Transverse colon (tissue), 4 donors: Measurements from ENCODE around the gene BCAS2. TPM values are rescaled to one million over a fixed set of nuclear protein-coding genes. Genes with fewer than 3 reads are reported as not detected.

Source experiments
- DNase-seq: peaks from one replicate; pipeline ENCODE4 v3.0.0-alpha.2; 2019
- H3K27ac ChIP-seq, 4 donors: fragments of 200-600 bp; sonication (generic); 2 replicates each; pipeline ENCODE4 v1.5.1; 2016 to 2018; ENCODE audit warnings: inconsistent platforms in 4 of 4
- H3K27me3 ChIP-seq: fragments of 200-600 bp; sonication (generic); 2 replicates; pipeline ENCODE4 v1.5.1; 2017; ENCODE audit warnings: inconsistent platforms
- H3K36me3 ChIP-seq, 4 donors: fragments of 200-600 bp; sonication (generic); 2 replicates each; pipeline ENCODE4 v1.5.1; 2017 to 2019; ENCODE audit warnings: inconsistent platforms in 4 of 4
- H3K4me1 ChIP-seq, 4 donors: fragments of 200-600 bp; sonication (generic); 2 replicates each; pipeline ENCODE4 v1.5.1; 2017 to 2020; ENCODE audit warnings: inconsistent platforms in 4 of 4
- H3K4me3 ChIP-seq, 4 donors: fragments of 200-600 bp; sonication (generic); 1 replicate in 1 of 4; 2 replicates in 3 of 4; pipeline versions ENCODE4 v1.5.1 to v1.6.1; 2017 to 2019; ENCODE audit warnings: inconsistent platforms in 4 of 4
- H3K9me3 ChIP-seq, 2 donors: fragments of 200-600 bp; sonication (generic); 2 replicates each; pipeline ENCODE4 v1.5.1; 2017 to 2019; ENCODE audit warnings: inconsistent platforms in 2 of 2
- EP300 ChIP-seq: sonication (generic); formaldehyde crosslinking; IDR thresholded peaks from one replicate; pipeline ENCODE4 v1.6.1; 2017; ENCODE audit warnings: antibody characterized with exemption, low read depth
- POLR2A ChIP-seq: fragments of 450-650 bp; IDR thresholded peaks from one replicate; pipeline ENCODE4 v1.6.1; 2016; ENCODE audit warnings: antibody characterized with exemption, mild to moderate bottlenecking, moderate library complexity
- POLR2AphosphoS5 ChIP-seq, 3 donors: sonication (generic); formaldehyde crosslinking; IDR thresholded peaks; one replicate each; pipeline ENCODE4 v1.6.1; 2016; ENCODE audit warnings: antibody characterized with exemption in 3 of 3
- whole genome bisulfite sequencing, 2 donors: methylation state at CpG; one replicate each; pipeline ENCODE4 v1.1.5; 2018; ENCODE audit warnings: low coverage in 1 of 2; 5-methylcytosine and 5-hydroxymethylcytosine counted together
- in situ Hi-C, 4 donors: fragments of 200-750 bp; cut with MboI; loops; one replicate each; pipeline versions ENCODE4 v1.15.0 to v1.15.1; 2017; ENCODE audit warnings: low sequenced_read_pairs in 3 of 4, low pct_ligation_motif_present in 1 of 4, low pct_unique_long_range_greater_than_20kb in 1 of 4
- intact Hi-C: fragments of 100-400 bp; cut with DNase I; formaldehyde crosslinking; loops from one replicate; pipeline ENCODE4 v1.15.1; 2023; ENCODE audit warnings: low total_unique reads
- total RNA-seq, 4 donors: library from RNA; depleted of rRNA; stranded (reverse); fragments of >200 nt; gene quantifications; one replicate each; pipeline ENCODE4 v1.1.0, GENCODE V29; 2016
- TF ChIP-seq, protein P1 (sequence below), 5 experiments: fragments of 200-600 bp in 3 of 5; fragments of 450-650 bp in 2 of 5; sonication (generic) in 3 of 5; IDR thresholded peaks; 1 replicate in 2 of 5; 2 replicates in 3 of 5; pipeline ENCODE4 v1.5.1; 2016 to 2017; ENCODE audit warnings: antibody characterized with exemption in 5 of 5, inconsistent platforms in 3 of 5, mild to moderate bottlenecking in 2 of 5, moderate library complexity in 1 of 5

BCAS2 gene
- total RNA-seq, 4 donors from 2014 or later, result 22.4 to 26.5 (median 24.5) TPM

DNA sequence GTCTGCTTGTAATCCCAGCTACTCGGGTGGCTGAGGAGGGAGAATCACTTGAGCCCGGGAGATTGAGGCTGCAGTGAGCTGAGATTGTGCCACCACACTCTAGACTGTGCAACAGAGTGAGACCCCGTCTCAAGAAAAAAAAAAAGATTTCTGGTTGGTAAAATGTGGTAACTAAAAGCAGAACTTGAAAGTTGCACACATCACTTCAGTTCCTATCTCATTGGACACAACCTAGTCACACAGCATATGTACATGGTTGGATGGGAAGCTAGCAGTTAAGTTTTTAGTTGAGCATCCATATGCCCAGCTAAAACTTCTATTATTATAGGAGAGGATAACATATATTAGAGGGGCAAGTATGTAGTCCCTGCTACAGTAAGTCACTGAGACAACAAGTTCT lies 22.1 kb downstream of the BCAS2 start:
- DNase-seq, result no peak
- Histone ChIP-seq H3K4me3 (no peak overlapping the region), H3K27me3 (no peaks in the 10 kb centered on the region), H3K9me3 (no peaks in the 10 kb centered on the region), H3K27ac (no peak overlapping the region), H3K4me1 (no peaks in the 10 kb centered on the region), H3K36me3 (no peaks in the 10 kb centered on the region)
- in situ Hi-C loops (no loop called here), intact Hi-C loops (no loop called here)
- TF ChIP-seq POLR2AphosphoS5 (IDR thresholded peaks at IDR 0.05) (no peak), EP300 (no peak)
- TF ChIP-seq, protein P1, sequence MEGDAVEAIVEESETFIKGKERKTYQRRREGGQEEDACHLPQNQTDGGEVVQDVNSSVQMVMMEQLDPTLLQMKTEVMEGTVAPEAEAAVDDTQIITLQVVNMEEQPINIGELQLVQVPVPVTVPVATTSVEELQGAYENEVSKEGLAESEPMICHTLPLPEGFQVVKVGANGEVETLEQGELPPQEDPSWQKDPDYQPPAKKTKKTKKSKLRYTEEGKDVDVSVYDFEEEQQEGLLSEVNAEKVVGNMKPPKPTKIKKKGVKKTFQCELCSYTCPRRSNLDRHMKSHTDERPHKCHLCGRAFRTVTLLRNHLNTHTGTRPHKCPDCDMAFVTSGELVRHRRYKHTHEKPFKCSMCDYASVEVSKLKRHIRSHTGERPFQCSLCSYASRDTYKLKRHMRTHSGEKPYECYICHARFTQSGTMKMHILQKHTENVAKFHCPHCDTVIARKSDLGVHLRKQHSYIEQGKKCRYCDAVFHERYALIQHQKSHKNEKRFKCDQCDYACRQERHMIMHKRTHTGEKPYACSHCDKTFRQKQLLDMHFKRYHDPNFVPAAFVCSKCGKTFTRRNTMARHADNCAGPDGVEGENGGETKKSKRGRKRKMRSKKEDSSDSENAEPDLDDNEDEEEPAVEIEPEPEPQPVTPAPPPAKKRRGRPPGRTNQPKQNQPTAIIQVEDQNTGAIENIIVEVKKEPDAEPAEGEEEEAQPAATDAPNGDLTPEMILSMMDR (IDR thresholded peaks at IDR 0.05), result no peak
- 88% methylated on average over 3 of the region's 3 CpGs; no CpG with 5 or more reads in 1 of the 2 donors for WGBS, 2 donors

DNA sequence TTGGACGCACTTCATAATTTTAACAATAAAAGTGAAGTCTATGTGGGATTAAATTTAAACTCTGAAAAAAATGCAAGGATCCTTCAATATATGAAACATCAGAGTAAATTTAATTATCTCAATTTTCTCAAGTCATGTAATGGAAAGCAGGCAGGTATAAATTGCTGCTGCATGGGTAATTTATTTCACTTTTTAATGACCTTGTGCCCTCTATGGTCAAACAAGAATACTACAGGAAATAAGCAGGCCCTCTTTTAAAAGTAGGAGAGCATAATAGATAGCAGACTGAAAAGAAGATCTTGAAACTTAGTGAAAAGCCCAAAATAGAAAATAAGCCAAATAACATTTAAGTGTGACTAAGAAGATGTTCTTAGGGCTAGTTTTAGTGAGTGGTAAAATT lies 22.9 kb downstream of the BCAS2 start:
- H3K27me3 ChIP-seq, result no peaks in the 10 kb centered on the region
- DNase-seq, result no peak
- no peaks in the 10 kb centered on the region for H3K36me3 ChIP-seq
- intact Hi-C loops, result no loop called here
- no peak overlapping the region for H3K4me3 ChIP-seq
- H3K9me3 ChIP-seq, result no peaks in the 10 kb centered on the region
- no peaks in the 10 kb centered on the region for H3K4me1 ChIP-seq
- no peak overlapping the region for H3K27ac ChIP-seq
- in situ Hi-C loops, result no loop called here
- TF ChIP-seq, protein P1 (IDR thresholded peaks at IDR 0.05), result peak in 3 of 5 experiments; percentile 13 to 15 (median 14)
- no peak for TF ChIP-seq POLR2A
- 80 to 98% methylated on average over 1 of the region's 1 CpG for WGBS, 2 donors

DNA sequence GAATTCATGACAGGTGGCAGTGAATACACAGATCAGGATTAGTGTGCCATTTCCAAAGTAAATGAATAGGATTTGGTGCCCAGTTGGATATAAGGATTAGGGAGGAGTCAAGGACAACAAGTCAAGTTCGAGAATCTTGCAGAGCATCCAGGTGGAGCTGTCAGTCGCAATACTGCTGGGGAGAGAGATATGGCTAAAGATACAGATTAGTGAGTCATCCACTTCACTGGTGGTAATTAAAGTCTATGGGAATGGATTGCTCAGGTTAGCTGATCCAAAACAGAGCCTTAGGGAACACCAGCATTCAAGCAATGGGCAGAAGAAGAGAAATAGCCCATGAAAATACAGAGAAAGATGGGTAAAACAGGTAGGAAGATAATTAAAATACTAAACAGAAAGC lies 26.8 kb downstream of the BCAS2 start:
- TF ChIP-seq, protein P1 (IDR thresholded peaks at IDR 0.05), result no peak
- intact Hi-C loops, result no loop called here
- 74 to 83% methylated on average over 2 of the region's 2 CpGs for WGBS, 2 donors
- in situ Hi-C loops, result no loop called here
- Histone ChIP-seq H3K27me3 (no peaks in the 10 kb centered on the region), H3K4me1 (no peaks in the 10 kb centered on the region), H3K36me3 (no peaks in the 10 kb centered on the region), H3K27ac (no peak overlapping the region), H3K4me3 (no peak overlapping the region), H3K9me3 (no peaks in the 10 kb centered on the region)
- no peak for DNase-seq

DNA sequence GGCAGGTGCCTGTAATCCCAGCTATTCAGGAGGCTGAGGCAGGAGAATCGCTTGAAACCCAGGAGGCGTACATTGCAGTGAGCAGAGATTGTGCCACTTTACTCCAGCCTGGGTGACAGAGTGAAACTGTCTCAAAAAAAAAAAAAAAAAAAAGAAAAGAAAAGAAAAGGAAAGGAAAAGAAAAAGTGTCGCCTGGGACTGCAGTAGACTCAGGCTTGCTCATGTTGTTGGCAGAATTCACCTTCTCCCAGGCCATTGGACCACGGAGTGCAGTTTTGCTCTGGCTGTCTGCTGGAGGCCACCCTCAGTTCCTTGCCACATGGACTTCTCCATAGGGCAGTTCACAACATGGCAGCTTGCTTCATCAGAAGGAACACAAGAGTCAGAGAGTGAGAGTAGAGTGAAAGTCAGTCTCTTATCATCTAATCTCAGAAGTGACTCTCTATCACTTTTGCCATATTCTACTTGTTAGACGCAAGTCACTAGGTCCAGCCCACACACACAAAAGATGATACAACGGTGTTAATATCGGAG lies 29.2 kb downstream of the BCAS2 start:
- no peaks in the 10 kb centered on the region for H3K4me1 ChIP-seq
- 91 to 96% methylated on average over 5 to 7 of the region's 7 CpGs for WGBS, 2 donors
- no peaks in the 10 kb centered on the region for H3K27me3 ChIP-seq
- no peaks in the 10 kb centered on the region for H3K36me3 ChIP-seq
- intact Hi-C loops, result no loop called here
- no peak overlapping the region for H3K4me3 ChIP-seq
- TF ChIP-seq POLR2AphosphoS5 (IDR thresholded peaks at IDR 0.05), result no peak
- TF ChIP-seq, protein P1 (IDR thresholded peaks at IDR 0.05), result no peak
- no peak overlapping the region for H3K27ac ChIP-seq
- no peaks in the 10 kb centered on the region for H3K9me3 ChIP-seq
- in situ Hi-C loops, result no loop called here
- no peak for DNase-seq
